Trophoblast cell (in vitro differentiated cells and primary cell): ENCODE data around the gene SERPINA3.

ENCODE experiments used
- DNase-seq, 2 donors: peaks; one replicate each; pipeline ENCODE4 v3.0.0-alpha.2; 2016
- H2AFZ ChIP-seq: 2 replicates; pipeline ENCODE4 v1.6.1; 2013; ENCODE audit warnings: low read length, moderate library complexity, mild to moderate bottlenecking; ENCODE audit not compliant: insufficient read depth, poor library complexity
- H2AK5ac ChIP-seq: 2 replicates; pipeline ENCODE4 v1.6.1; 2013; ENCODE audit warnings: mild to moderate bottlenecking, low read length
- H2BK120ac ChIP-seq: 2 replicates; pipeline ENCODE4 v1.6.1; 2013; ENCODE audit warnings: low read length, mild to moderate bottlenecking, moderate library complexity; ENCODE audit not compliant: insufficient read depth, poor library complexity
- H2BK12ac ChIP-seq: 2 replicates; pipeline ENCODE4 v1.6.1; 2013; ENCODE audit warnings: mild to moderate bottlenecking, low read length, moderate library complexity
- H2BK5ac ChIP-seq: 2 replicates; pipeline ENCODE4 v1.6.1; 2013; ENCODE audit warnings: low read length, low read depth, moderate library complexity, mild to moderate bottlenecking; ENCODE audit not compliant: poor library complexity
- H3K14ac ChIP-seq: 2 replicates; pipeline ENCODE4 v1.6.1; 2013; ENCODE audit warnings: mild to moderate bottlenecking, low read length
- H3K18ac ChIP-seq: 2 replicates; pipeline ENCODE4 v1.6.1; 2013; ENCODE audit warnings: mild to moderate bottlenecking, low read length
- H3K23ac ChIP-seq: 2 replicates; pipeline ENCODE4 v1.6.1; 2013; ENCODE audit warnings: low read length
- H3K27ac ChIP-seq: 2 replicates; pipeline ENCODE4 v1.5.1; 2013; ENCODE audit warnings: low read depth, mild to moderate bottlenecking, inconsistent platforms, low read length, moderate library complexity
- H3K27me3 ChIP-seq: 2 replicates; pipeline ENCODE4 v1.6.1; 2013; ENCODE audit warnings: inconsistent platforms, mild to moderate bottlenecking, low read length, moderate library complexity; ENCODE audit not compliant: insufficient read depth
- H3K36me3 ChIP-seq, 2 experiments: 1 replicate in 1 of 2; 2 replicates in 1 of 2; pipeline ENCODE4 v1.6.1; 2013; ENCODE audit warnings: low read length in 2 of 2, mild to moderate bottlenecking in 2 of 2, moderate library complexity in 1 of 2; ENCODE audit not compliant: insufficient read depth in 2 of 2, control insufficient read depth in 1 of 2
- H3K4ac ChIP-seq: 2 replicates; pipeline ENCODE4 v1.6.1; 2013; ENCODE audit warnings: low read depth, mild to moderate bottlenecking, low read length, moderate library complexity
- H3K4me1 ChIP-seq, 2 experiments: 1 replicate in 1 of 2; 2 replicates in 1 of 2; pipeline ENCODE4 v1.6.1; 2013; ENCODE audit warnings: low read length in 2 of 2, mild to moderate bottlenecking in 2 of 2, moderate library complexity in 1 of 2; ENCODE audit not compliant: insufficient read depth in 2 of 2, control insufficient read depth in 1 of 2
- H3K4me2 ChIP-seq: 2 replicates; pipeline ENCODE4 v1.6.1; 2013; ENCODE audit warnings: inconsistent platforms, mild to moderate bottlenecking, low read length, moderate library complexity
- H3K4me3 ChIP-seq: 2 replicates; pipeline ENCODE4 v1.5.1; 2013; ENCODE audit warnings: mild to moderate bottlenecking, low read depth, low read length, inconsistent platforms
- H3K79me1 ChIP-seq: one replicate; pipeline ENCODE4 v1.6.1; 2013; ENCODE audit warnings: low read length
- H3K79me2 ChIP-seq: 2 replicates; pipeline ENCODE4 v1.6.1; 2013; ENCODE audit warnings: low read length, mild to moderate bottlenecking; ENCODE audit not compliant: control insufficient read depth, insufficient read depth, poor library complexity
- H3K9ac ChIP-seq: 2 replicates; pipeline ENCODE4 v1.6.1; 2013; ENCODE audit warnings: mild to moderate bottlenecking, low read length
- H3K9me3 ChIP-seq: 2 replicates; pipeline ENCODE4 v1.6.1; 2013; ENCODE audit warnings: low read depth, mild to moderate bottlenecking, control low read depth, inconsistent platforms, low read length; ENCODE audit not compliant: insufficient read depth
- H4K12ac ChIP-seq: 2 replicates; pipeline ENCODE4 v1.6.1; 2013; ENCODE audit warnings: low read depth, mild to moderate bottlenecking, low read length, moderate library complexity
- H4K8ac ChIP-seq: 2 replicates; pipeline ENCODE4 v1.6.1; 2013; ENCODE audit warnings: low read depth, mild to moderate bottlenecking, low read length, moderate library complexity
- H4K91ac ChIP-seq: one replicate; pipeline ENCODE4 v1.6.1; 2013; ENCODE audit warnings: low read depth, mild to moderate bottlenecking, low read length, moderate library complexity
- WGBS: extraction: QIAGEN DNeasy Blood & Tissue Kit; methylation state at CpG from one replicate; pipeline ENCODE4 v1.1.7; 2013; ENCODE audit warnings: missing lambda C conversion rate; ENCODE audit not compliant: insufficient read length, insufficient coverage; ENCODE audit errors: extremely low coverage; 5-methylcytosine and 5-hydroxymethylcytosine counted together

Gene SERPINA3

GRCh38 chr14:94571950-94572349 lies 40.2 kb upstream of the SERPINA3 start:
- Histone ChIP-seq H2AFZ (no peak overlapping the region), H3K4me3 (no peak overlapping the region), H3K9me3 (no peaks in the 10 kb centered on the region), H3K18ac (no peak overlapping the region), H3K23ac (no peak overlapping the region), H3K4ac (no peak overlapping the region), H3K27ac (no peak overlapping the region), H3K4me1 (peaks cover 5 to 9% of the 10 kb centered on the region in 2 experiments), H3K36me3 (no peaks in the 10 kb centered on the region), H3K79me2 (no peaks in the 10 kb centered on the region), H2BK12ac (no peak overlapping the region), H4K8ac (no peak overlapping the region), H3K79me1 (no peaks in the 10 kb centered on the region), H4K91ac (no peak overlapping the region), H3K9ac (no peak overlapping the region), H4K12ac (no peak overlapping the region), H2AK5ac (no peak overlapping the region), H3K14ac (no peak overlapping the region), H2BK120ac (no peak overlapping the region), H2BK5ac (no peak overlapping the region), H3K27me3 (no peaks in the 10 kb centered on the region), H3K4me2 (no peak overlapping the region)
- no CpG with 5 or more reads among the region's 6 CpGs for WGBS
- DNase-seq: no peak

- no peak overlapping the region for H3K4me3 ChIP-seq
- H3K23ac ChIP-seq: no peak overlapping the region
- no peaks in the 10 kb centered on the region for H3K79me2 ChIP-seq
- no peak overlapping the region for H3K18ac ChIP-seq
- no peak overlapping the region for H2BK12ac ChIP-seq
- H3K4ac ChIP-seq: no peak overlapping the region
- H3K9ac ChIP-seq: no peak overlapping the region
- no peak for DNase-seq
- H3K27ac ChIP-seq: no peak overlapping the region
- H3K14ac ChIP-seq: no peak overlapping the region
- H4K91ac ChIP-seq: no peak overlapping the region
- H3K36me3 ChIP-seq: no peaks in the 10 kb centered on the region
- H4K8ac ChIP-seq: no peak overlapping the region
- no peaks in the 10 kb centered on the region for H3K9me3 ChIP-seq
- H3K27me3 ChIP-seq: no peaks in the 10 kb centered on the region
- H2AK5ac ChIP-seq: no peak overlapping the region
- peaks cover 5 to 9% of the 10 kb centered on the region in 2 experiments for H3K4me1 ChIP-seq
- no peak overlapping the region for H4K12ac ChIP-seq
- no peak overlapping the region for H2BK120ac ChIP-seq
- no peak overlapping the region for H2BK5ac ChIP-seq
- H2AFZ ChIP-seq: no peak overlapping the region
- H3K4me2 ChIP-seq: no peak overlapping the region
- no CpG with 5 or more reads among the region's 7 CpGs for WGBS
- no peaks in the 10 kb centered on the region for H3K79me1 ChIP-seq
Observed at GRCh38 chr14:94572637-94573303, 39.4 kb upstream of the SERPINA3 start.

- Histone ChIP-seq H3K4ac (no peak overlapping the region), H2BK120ac (no peak overlapping the region), H2AK5ac (no peak overlapping the region), H3K79me1 (no peaks in the 10 kb centered on the region), H2BK12ac (no peak overlapping the region), H2AFZ (no peak overlapping the region), H3K23ac (no peak overlapping the region), H3K27ac (no peak overlapping the region), H3K4me1 (peaks cover 5 to 9% of the 10 kb centered on the region in 2 experiments), H3K9ac (no peak overlapping the region), H3K36me3 (no peaks in the 10 kb centered on the region), H3K14ac (no peak overlapping the region), H3K9me3 (no peaks in the 10 kb centered on the region), H2BK5ac (no peak overlapping the region), H4K91ac (no peak overlapping the region), H4K8ac (no peak overlapping the region), H3K4me2 (no peak overlapping the region), H3K79me2 (no peaks in the 10 kb centered on the region), H3K18ac (no peak overlapping the region), H3K27me3 (no peaks in the 10 kb centered on the region), H4K12ac (no peak overlapping the region), H3K4me3 (no peak overlapping the region)
- no peak for DNase-seq
- WGBS: no CpG with 5 or more reads among the region's 6 CpGs
Observed at GRCh38 chr14:94573475-94574277, 38.5 kb upstream of the SERPINA3 start.

GRCh38 chr14:94574336-94574735 lies 37.9 kb upstream of the SERPINA3 start:
- H3K9me3 ChIP-seq: no peaks in the 10 kb centered on the region
- no peak overlapping the region for H3K18ac ChIP-seq
- no peak for DNase-seq
- H2BK12ac ChIP-seq: no peak overlapping the region
- H4K91ac ChIP-seq: no peak overlapping the region
- H3K4ac ChIP-seq: no peak overlapping the region
- H4K12ac ChIP-seq: no peak overlapping the region
- no peak overlapping the region for H2BK120ac ChIP-seq
- H3K4me1 ChIP-seq: peaks cover 5 to 9% of the 10 kb centered on the region in 2 experiments
- no peaks in the 10 kb centered on the region for H3K36me3 ChIP-seq
- no peak overlapping the region for H2AK5ac ChIP-seq
- H3K23ac ChIP-seq: no peak overlapping the region
- no peak overlapping the region for H3K4me2 ChIP-seq
- H4K8ac ChIP-seq: no peak overlapping the region
- no peaks in the 10 kb centered on the region for H3K27me3 ChIP-seq
- no peak overlapping the region for H3K4me3 ChIP-seq
- WGBS: no CpG with 5 or more reads among the region's 3 CpGs
- no peak overlapping the region for H2AFZ ChIP-seq
- H3K9ac ChIP-seq: no peak overlapping the region
- no peaks in the 10 kb centered on the region for H3K79me1 ChIP-seq
- H3K79me2 ChIP-seq: no peaks in the 10 kb centered on the region
- H3K14ac ChIP-seq: no peak overlapping the region
- no peak overlapping the region for H3K27ac ChIP-seq
- H2BK5ac ChIP-seq: no peak overlapping the region
